ENCODE measurements around the gene HELZ. TPM values are rescaled to one million over a fixed set of nuclear protein-coding genes. Genes with fewer than 3 reads are reported as not detected.
"Not testable (repeated sequence)": the region's sequence is repeated elsewhere in the genome, so short reads cannot be mapped to it uniquely, and the experiment has no call there.

Gene HELZ
- total and polyA plus RNA-seq, 2 donors (not counting 1 experiment from before 2014, with no cell fraction given): 10.4 to 97.8 TPM

- Histone ChIP-seq H3K4me2 (replicated peaks; ENCODE audit: low read depth, low read length, poor library complexity, severe bottlenecking) (no peak overlapping the region), H3K36me3 (replicated peaks in 1 of 2; ENCODE audit: control extremely low read depth in 1 of 2, control insufficient read depth in 1 of 2, extremely low read depth in 1 of 2, insufficient read depth in 2 of 2, low read length in 1 of 2) (peaks cover 2 to 23% of the 10 kb centered on the region in 2 experiments), H2AFZ (ENCODE audit: insufficient read depth, low read depth, low read length, poor library complexity, severe bottlenecking) (no peak overlapping the region), H3K9ac (ENCODE audit: low read length) (no peak overlapping the region), H3K9me3 (ENCODE audit: control extremely low read depth in 1 of 3, control insufficient read depth in 2 of 3, insufficient read depth in 1 of 3, low read length in 2 of 3) (no peaks in the 10 kb centered on the region), H3K4me1 (ENCODE audit: control insufficient read depth in 2 of 2, insufficient read depth in 2 of 2, low read length in 2 of 2) (no peaks in the 10 kb centered on the region), H3K27ac (ENCODE audit: low read length in 2 of 2) (no peak overlapping the region), H3K4me3 (ENCODE audit: control extremely low read depth in 1 of 5, extremely low read depth in 1 of 5, insufficient read depth in 1 of 5, low read depth in 2 of 5, low read length in 4 of 5) (no peak overlapping the region), H3K27me3 (replicated peaks in 1 of 4; ENCODE audit: control extremely low read depth in 1 of 4, control insufficient read depth in 3 of 4, insufficient read depth in 4 of 4, low read length in 3 of 4) (no peaks in the 10 kb centered on the region), H4K20me1 (ENCODE audit: control insufficient read depth, insufficient read depth, low read length, poor library complexity, severe bottlenecking) (peaks cover 22% of the 10 kb centered on the region), H3K79me2 (ENCODE audit: control insufficient read depth, insufficient read depth, low read length) (peaks cover 10% of the 10 kb centered on the region)
- ATAC-seq (ENCODE audit: low read depth) (no peak), DNase-seq (no peak)
- no peaks in the 10 kb centered on the region for H3K27me3 Mint-ChIP-seq
- CTCF ChIA-PET: no interaction called here
- no CpG with 5 or more reads among the region's 1 CpG for WGBS (ENCODE audit: insufficient coverage)
- POLR2A ChIA-PET: no interaction called here
- peaks cover 2% of the 10 kb centered on the region for H3K4me1 Mint-ChIP-seq
- H3K27ac Mint-ChIP-seq: no peak overlapping the region
- intact Hi-C loops (cut with micrococcal nuclease): no loop called here
- no peak overlapping the region for H3K4me3 Mint-ChIP-seq
- TF ChIP-seq EZH2 (IDR thresholded peaks at IDR 0.05; ENCODE audit: borderline replicate concordance, insufficient read depth, low read depth, low read length, poor library complexity, severe bottlenecking) (no peak), CTCF (IDR thresholded peaks at IDR 0.05) (no peak)
- H3K9me3 Mint-ChIP-seq (ENCODE audit: insufficient read depth): no peaks in the 10 kb centered on the region
These were observed 149.2 kb downstream of the HELZ start for GRCh38 chr17:67095803-67096202.

GRCh38 chr17:67095291-67095690, 149.7 kb downstream of the HELZ start:
- H3K4me1 ChIP-seq (ENCODE audit: control insufficient read depth in 2 of 2, insufficient read depth in 2 of 2, low read length in 2 of 2); intact Hi-C loops (cut with micrococcal nuclease); H3K9ac ChIP-seq (ENCODE audit: low read length); POLR2A ChIA-PET; ATAC-seq (ENCODE audit: low read depth); H3K27me3 Mint-ChIP-seq; DNase-seq; H3K4me3 ChIP-seq (ENCODE audit: control extremely low read depth in 1 of 5, extremely low read depth in 1 of 5, insufficient read depth in 1 of 5, low read depth in 2 of 5, low read length in 4 of 5); H3K27ac Mint-ChIP-seq; H3K4me1 Mint-ChIP-seq; H3K9me3 Mint-ChIP-seq (ENCODE audit: insufficient read depth); H3K4me3 Mint-ChIP-seq; CTCF ChIA-PET; H3K27me3 ChIP-seq (replicated peaks in 1 of 4; ENCODE audit: control extremely low read depth in 1 of 4, control insufficient read depth in 3 of 4, insufficient read depth in 4 of 4, low read length in 3 of 4); H2AFZ ChIP-seq (ENCODE audit: insufficient read depth, low read depth, low read length, poor library complexity, severe bottlenecking); H3K27ac ChIP-seq (ENCODE audit: low read length in 2 of 2); H3K9me3 ChIP-seq (ENCODE audit: control extremely low read depth in 1 of 3, control insufficient read depth in 2 of 3, insufficient read depth in 1 of 3, low read length in 2 of 3); H3K4me2 ChIP-seq (replicated peaks; ENCODE audit: low read depth, low read length, poor library complexity, severe bottlenecking): not testable (repeated sequence)
- Histone ChIP-seq H3K36me3 (replicated peaks in 1 of 2; ENCODE audit: control extremely low read depth in 1 of 2, control insufficient read depth in 1 of 2, extremely low read depth in 1 of 2, insufficient read depth in 2 of 2, low read length in 1 of 2) (peaks cover 1 to 23% of the 10 kb centered on the region in 2 experiments), H4K20me1 (ENCODE audit: control insufficient read depth, insufficient read depth, low read length, poor library complexity, severe bottlenecking) (peaks cover 24% of the 10 kb centered on the region), H3K79me2 (ENCODE audit: control insufficient read depth, insufficient read depth, low read length) (peaks cover 10% of the 10 kb centered on the region)
- 50% methylated on average over 1 of the region's 1 CpG for WGBS (ENCODE audit: insufficient coverage)

Measured in B cell (primary cell).